Fibroblast of mammary gland (primary cell): ENCODE results near the gene KBTBD8.
A peak's percentile ranks its signal among the peaks of the same experiment; 100 is the strongest.

Source experiments
- DNase-seq: peaks from one replicate; pipeline ENCODE4 v3.0.0-alpha.2; 2010; ENCODE audit warnings: low read depth
- H3K4me3 ChIP-seq: 2 replicates; pipeline ENCODE4 v1.5.1; 2011; ENCODE audit warnings: low read depth, mild to moderate bottlenecking, low read length, moderate library complexity; ENCODE audit not compliant: control insufficient read depth
- TF ChIP-seq, protein P1 (sequence below): conservative IDR thresholded peaks from 2 replicates; pipeline ENCODE4 v1.5.1; 2011; ENCODE audit warnings: low read depth, low read length, inconsistent platforms; ENCODE audit not compliant: control insufficient read depth, insufficient read depth

KBTBD8 gene

DNA sequence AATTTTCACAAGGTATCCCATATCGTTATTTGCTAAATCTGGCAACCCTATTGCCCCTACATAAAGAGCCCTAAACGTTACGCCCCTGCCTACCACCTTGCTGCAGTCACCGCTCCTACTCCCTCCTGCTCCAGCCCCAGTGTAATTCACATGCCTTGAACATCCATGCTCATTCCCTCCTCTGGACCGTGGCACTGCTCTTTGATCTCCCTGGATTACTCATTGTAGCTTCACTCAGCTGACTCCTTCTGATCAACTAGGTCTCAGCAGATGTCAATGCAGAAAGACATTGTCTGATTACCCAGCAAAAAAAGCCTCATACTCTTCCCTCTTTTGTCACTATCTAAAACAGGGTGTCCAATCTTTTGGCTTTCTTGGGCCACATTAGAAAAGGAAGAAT, 40.7 kb upstream of the KBTBD8 start:
- no peak overlapping the region for H3K4me3 ChIP-seq
- TF ChIP-seq, protein P1, sequence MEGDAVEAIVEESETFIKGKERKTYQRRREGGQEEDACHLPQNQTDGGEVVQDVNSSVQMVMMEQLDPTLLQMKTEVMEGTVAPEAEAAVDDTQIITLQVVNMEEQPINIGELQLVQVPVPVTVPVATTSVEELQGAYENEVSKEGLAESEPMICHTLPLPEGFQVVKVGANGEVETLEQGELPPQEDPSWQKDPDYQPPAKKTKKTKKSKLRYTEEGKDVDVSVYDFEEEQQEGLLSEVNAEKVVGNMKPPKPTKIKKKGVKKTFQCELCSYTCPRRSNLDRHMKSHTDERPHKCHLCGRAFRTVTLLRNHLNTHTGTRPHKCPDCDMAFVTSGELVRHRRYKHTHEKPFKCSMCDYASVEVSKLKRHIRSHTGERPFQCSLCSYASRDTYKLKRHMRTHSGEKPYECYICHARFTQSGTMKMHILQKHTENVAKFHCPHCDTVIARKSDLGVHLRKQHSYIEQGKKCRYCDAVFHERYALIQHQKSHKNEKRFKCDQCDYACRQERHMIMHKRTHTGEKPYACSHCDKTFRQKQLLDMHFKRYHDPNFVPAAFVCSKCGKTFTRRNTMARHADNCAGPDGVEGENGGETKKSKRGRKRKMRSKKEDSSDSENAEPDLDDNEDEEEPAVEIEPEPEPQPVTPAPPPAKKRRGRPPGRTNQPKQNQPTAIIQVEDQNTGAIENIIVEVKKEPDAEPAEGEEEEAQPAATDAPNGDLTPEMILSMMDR, result no peak
- DNase-seq, result no peak

DNA sequence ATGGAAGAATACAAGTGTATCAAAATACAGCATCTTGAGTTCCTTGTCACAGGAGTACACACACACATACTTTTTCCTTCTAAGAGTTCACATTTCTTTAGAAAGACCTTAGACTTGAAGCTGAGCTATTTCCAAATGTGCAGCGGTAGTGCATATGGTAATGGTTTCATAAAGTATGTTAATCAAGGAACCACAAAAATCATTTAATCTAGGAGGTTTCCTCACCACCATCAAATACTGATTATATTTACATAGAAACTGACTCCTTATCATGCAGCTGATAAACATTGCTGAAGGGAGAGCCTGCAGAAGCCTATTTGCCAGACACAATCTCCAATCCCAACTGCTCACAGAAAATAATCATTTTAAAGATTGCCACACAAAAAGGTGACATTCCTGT, 40.0 kb upstream of the KBTBD8 start:
- TF ChIP-seq, protein P1, result no peak
- H3K4me3 ChIP-seq, result no peak overlapping the region
- DNase-seq, result no peak

DNA sequence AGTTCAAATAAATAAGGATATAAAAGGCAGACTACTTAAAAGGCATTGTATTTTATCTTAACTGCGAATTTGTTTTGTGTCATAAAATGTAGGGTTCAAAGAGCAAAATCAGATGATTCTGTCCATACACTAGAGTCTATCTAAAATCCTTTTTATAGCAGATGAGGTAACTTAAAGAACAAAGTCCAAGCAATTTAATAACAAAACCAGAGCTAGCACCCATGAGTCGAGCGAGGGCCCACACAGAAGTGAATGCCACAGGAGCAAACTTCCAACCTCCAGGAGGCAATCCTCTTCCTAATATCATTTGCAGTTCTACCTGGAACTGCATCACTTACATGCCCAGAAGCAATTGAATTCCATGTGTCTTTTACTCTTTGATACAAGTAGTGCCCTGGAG, 35.4 kb upstream of the KBTBD8 start:
- TF ChIP-seq, protein P1, result no peak
- DNase-seq, result no peak
- H3K4me3 ChIP-seq, result no peak overlapping the region

DNA sequence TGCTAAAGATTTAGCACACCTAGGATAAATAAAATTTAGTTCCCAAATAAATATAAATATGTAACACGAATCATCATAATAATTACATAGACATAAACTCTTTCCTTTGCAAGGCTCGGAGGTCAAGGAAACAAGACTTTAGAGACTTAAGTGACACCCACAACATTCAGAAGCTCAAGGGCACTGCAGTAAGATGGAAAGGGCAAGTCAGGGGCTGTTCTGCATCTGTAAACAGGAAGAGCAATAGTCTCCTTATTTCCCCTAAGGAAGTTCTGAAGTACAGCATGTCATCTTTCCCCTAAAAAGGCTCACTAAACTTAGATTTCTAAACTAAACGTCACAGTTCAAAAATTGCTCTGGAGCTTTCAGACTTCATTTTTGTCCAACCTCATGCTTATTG, 26.9 kb upstream of the KBTBD8 start:
- TF ChIP-seq, protein P1, result no peak
- no peak for DNase-seq
- H3K4me3 ChIP-seq, result no peak overlapping the region

DNA sequence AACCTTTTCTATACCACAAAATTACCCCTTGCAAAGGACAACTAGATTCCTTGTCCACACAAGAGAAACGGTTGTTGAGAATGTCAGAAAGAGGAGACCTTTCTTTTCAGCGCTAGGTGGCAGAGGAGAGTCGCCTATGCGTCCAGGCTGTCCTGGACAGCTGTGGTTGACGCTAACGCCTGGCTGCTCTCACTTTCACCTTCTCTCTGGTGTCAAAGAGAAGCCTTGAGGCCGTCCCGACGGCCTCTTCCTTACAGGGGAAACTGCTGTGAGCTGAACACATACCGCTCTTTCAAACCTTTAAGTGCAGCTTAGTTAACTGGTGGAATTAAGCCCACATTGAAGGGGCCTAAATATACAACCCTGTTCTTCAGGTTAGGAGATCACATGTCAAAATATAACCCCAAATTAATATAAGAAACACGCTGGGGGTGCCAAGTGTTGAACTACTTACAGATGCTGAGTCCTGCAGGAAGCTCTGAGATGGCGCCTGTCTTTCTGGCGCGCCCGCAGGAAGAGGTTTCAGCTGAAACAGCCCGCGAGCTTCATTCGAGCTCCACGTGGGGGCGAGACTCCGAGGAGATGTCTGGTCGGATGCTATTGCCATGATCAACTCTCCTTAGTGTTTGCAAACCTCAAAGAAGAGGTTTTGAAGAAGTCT, 26.1 kb upstream of the KBTBD8 start:
- peak overlapping the region; percentile 33 for H3K4me3 ChIP-seq
- TF ChIP-seq, protein P1, result peak; percentile 95
- peak; percentile 71 for DNase-seq

DNA sequence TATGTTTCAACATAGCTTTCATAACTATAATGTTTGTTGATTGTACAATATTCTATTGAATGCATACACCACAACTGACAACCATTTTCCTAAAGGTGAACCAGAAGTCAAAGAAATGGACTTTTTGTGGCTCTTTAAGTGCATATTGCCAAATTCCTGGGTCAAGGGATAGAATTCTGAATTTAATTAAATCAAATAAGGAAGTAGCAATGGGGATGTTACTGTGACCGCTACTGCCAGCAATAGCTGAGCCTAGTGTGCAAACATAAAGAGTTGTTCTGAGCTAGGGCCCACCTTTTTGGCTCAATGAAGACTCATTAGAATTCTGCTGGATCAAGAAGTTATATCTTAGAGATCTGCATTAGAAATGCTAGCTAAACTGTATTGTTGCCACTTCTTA, 17.3 kb upstream of the KBTBD8 start:
- TF ChIP-seq, protein P1, result no peak
- H3K4me3 ChIP-seq, result no peak overlapping the region
- DNase-seq, result no peak

DNA sequence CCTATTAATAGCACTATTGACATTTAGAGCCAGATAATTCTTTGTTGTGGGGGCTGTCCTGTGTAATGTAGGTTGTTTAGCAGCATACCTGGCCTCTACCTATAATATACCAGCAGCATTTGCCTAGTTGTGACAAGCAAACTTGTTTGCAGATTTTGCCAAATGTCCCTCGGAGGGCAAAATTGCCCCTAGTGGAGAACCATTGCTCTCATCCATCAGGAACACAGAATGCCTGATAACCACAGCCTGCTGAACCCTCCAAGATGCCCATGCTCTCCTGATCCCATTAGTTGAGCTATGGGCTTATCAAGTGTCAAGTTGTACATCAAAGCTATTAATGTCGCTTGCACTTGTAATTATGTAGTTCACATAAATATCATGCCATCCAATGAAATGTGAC, 15.0 kb upstream of the KBTBD8 start:
- TF ChIP-seq, protein P1, result no peak
- DNase-seq, result no peak
- H3K4me3 ChIP-seq, result no peak overlapping the region
